GM12878 (cell line): ENCODE results near the gene CLUH. TPM values are rescaled to one million over a fixed set of nuclear protein-coding genes. Genes with fewer than 3 reads are reported as not detected.

ENCODE experiments used
- ATAC-seq: fragments of 200-7000 bp; cut with Tn5 transposase; 3 replicates; pipeline ENCODE4 v1.9.1; 2020; ENCODE audit warnings: mild to moderate bottlenecking, moderate library complexity
- BruUV-seq: library from RNA; stranded (reverse); fragments of 400-500 nt; replicated peaks from 2 replicates; lab custom pipeline; 2021; lab: Mats Ljungman, UMichigan
- CTCF ChIA-PET: fragments of 300-600 bp; sonication (Branson Sonifier 250); formaldehyde crosslinking; extraction: SDS; loops from one replicate; lab custom pipeline; 2021; ENCODE audit warnings: inconsistent platforms; lab: Yijun Ruan, JAX
- POLR2A ChIA-PET: fragments of 350-600 bp; formaldehyde crosslinking; extraction: SDS; loops from one replicate; lab custom pipeline; 2021; ENCODE audit warnings: inconsistent platforms; lab: Charles Lee
- RAD21 ChIA-PET: fragments of 300-600 bp; sonication (Branson Sonifier 250); formaldehyde crosslinking; loops from one replicate; lab custom pipeline; 2023; ENCODE audit warnings: antibody characterized with exemption; ENCODE audit not compliant: unreplicated experiment; lab: Charles Lee
- SMC1A ChIA-PET: fragments of 300-600 bp; sonication (Branson Sonifier 250); formaldehyde crosslinking; loops from one replicate; lab custom pipeline; 2023; ENCODE audit not compliant: unreplicated experiment, uncharacterized antibody; lab: Charles Lee
- DNase-seq: peaks from one replicate; pipeline ENCODE4 v3.0.0-alpha.2; 2011; ENCODE audit warnings: low read depth, low spot score
- FAIRE-seq: peaks from 3 replicates; lab custom pipeline; 2011; peaks lifted over from hg19 to GRCh38; lab: Jason Lieb, UNC
- H2AFZ ChIP-seq: 2 replicates; pipeline ENCODE4 v1.6.0; 2011; ENCODE audit warnings: low read depth, low read length, control low read depth; ENCODE audit not compliant: control insufficient read depth
- H3K27ac ChIP-seq: 2 replicates; pipeline ENCODE4 v1.5.1; 2011; ENCODE audit warnings: control low read depth; ENCODE audit not compliant: control insufficient read depth, insufficient read depth
- H3K27me3 ChIP-seq, 2 experiments: replicated peaks in 1 of 2; 2 replicates each; pipeline versions ENCODE4 v1.6.0 to v1.6.1; 2011; ENCODE audit warnings: low read length in 1 of 2; ENCODE audit not compliant: control insufficient read depth in 2 of 2, insufficient read depth in 2 of 2
- H3K36me3 ChIP-seq, 2 experiments: 2 replicates each; pipeline ENCODE4 v1.5.1; 2011; ENCODE audit warnings: low read length in 1 of 2; ENCODE audit not compliant: control insufficient read depth in 2 of 2, insufficient read depth in 2 of 2
- H3K4me1 ChIP-seq: 2 replicates; pipeline ENCODE4 v1.6.1; 2011; ENCODE audit warnings: mild to moderate bottlenecking, low read length, moderate library complexity, mixed read lengths; ENCODE audit not compliant: control insufficient read depth, insufficient read depth
- H3K4me2 ChIP-seq: 2 replicates; pipeline ENCODE4 v1.6.0; 2011; ENCODE audit warnings: control low read depth; ENCODE audit not compliant: control insufficient read depth, insufficient read depth
- H3K4me3 ChIP-seq: fragments of 200-600 bp; sonication (generic); 2 replicates; pipeline ENCODE4 v1.5.1; 2016
- H3K79me2 ChIP-seq: 2 replicates; pipeline ENCODE4 v1.6.0; 2011; ENCODE audit warnings: low read length; ENCODE audit not compliant: control insufficient read depth, insufficient read depth
- H3K9ac ChIP-seq: 2 replicates; pipeline ENCODE4 v1.8.0; 2011; ENCODE audit warnings: low read length, control low read depth, mixed read lengths; ENCODE audit not compliant: control insufficient read depth, insufficient read depth
- H3K9me3 ChIP-seq: replicated peaks from 3 replicates; pipeline ENCODE4 v1.5.1; 2011; ENCODE audit warnings: mild to moderate bottlenecking, low read length; ENCODE audit not compliant: control insufficient read depth, insufficient read depth
- H4K20me1 ChIP-seq: 2 replicates; pipeline ENCODE4 v1.6.0; 2011; ENCODE audit not compliant: control insufficient read depth, insufficient read depth
- CREM ChIP-seq: IDR thresholded peaks from 2 replicates; pipeline ENCODE4 v1.6.1; 2014; ENCODE audit warnings: antibody characterized with exemption, low read depth
- EED ChIP-seq: sonication (generic); IDR thresholded peaks from 2 replicates; pipeline ENCODE4 v1.6.1; 2016; ENCODE audit warnings: antibody characterized with exemption, low read depth
- FOXK2 ChIP-seq: fragments of 450-650 bp; IDR thresholded peaks from 2 replicates; pipeline ENCODE4 v1.6.1; 2017; ENCODE audit warnings: mild to moderate bottlenecking, moderate library complexity
- PRDM15 ChIP-seq: fragments of 450-650 bp; formaldehyde crosslinking; IDR thresholded peaks from 2 replicates; pipeline ENCODE4 v1.4.0; 2020; ENCODE audit warnings: mild to moderate bottlenecking, moderate library complexity
- YBX1 ChIP-seq: fragments of 450-650 bp; IDR thresholded peaks from 2 replicates; pipeline ENCODE4 v1.6.1; 2016; ENCODE audit warnings: antibody characterized with exemption
- WGBS: methylation state at CpG from one replicate; pipeline ENCODE4 v1.1.6; 2016; ENCODE audit warnings: low lambda C conversion rate; ENCODE audit not compliant: insufficient replicate concordance, insufficient coverage; ENCODE audit errors: missing lambda C conversion rate; 5-methylcytosine and 5-hydroxymethylcytosine counted together
- in situ Hi-C: fragments of 300-500 bp; cut with MboI; formaldehyde crosslinking; loops from 9 replicates; pipeline ENCODE4 v1.14.3; 2018; ENCODE audit warnings: mixed read lengths
- intact Hi-C: fragments of 100-400 bp; cut with micrococcal nuclease; formaldehyde crosslinking; loops from one replicate; pipeline ENCODE4 v1.14.2; 2022; ENCODE audit not compliant: unreplicated experiment
- polyA plus RNA-seq, 11 experiments: library from polyadenylated mRNA; depleted of rRNA in 4 of 11; unstranded in 6 of 11; stranded (reverse) in 5 of 11; fragments of >200 nt; fragmentation: Nextera tagmentation in 4 of 11; fragmentation: Illumina TruSeq in 1 of 11; extraction: Ambion mirVana in 4 of 11; extraction: Trizol in 1 of 11; gene quantifications; 1 replicate in 1 of 11; 2 replicates in 10 of 11; pipeline versions ENCODE4 v1.2.1 to v1.2.3, GENCODE V29; 2011 to 2016; ENCODE audit warnings: inconsistent platforms in 2 of 11, missing spikeins in 2 of 11, low read depth in 1 of 11
- total RNA-seq, 4 experiments: library from RNA; depleted of rRNA in 3 of 4; stranded (reverse); fragments of >200 nt in 3 of 4; fragmentation: Illumina TruSeq in 1 of 4; extraction: Trizol in 1 of 4; gene quantifications; 2 replicates each; pipeline versions ENCODE4 v1.2.1 to v1.2.3, GENCODE V29; 2013 to 2021
- TF ChIP-seq, protein P1 (sequence below): fragments of 450-650 bp; IDR thresholded peaks from 2 replicates; pipeline ENCODE4 v1.6.1; 2016; ENCODE audit warnings: mild to moderate bottlenecking
- TF ChIP-seq, protein P2 (sequence below), 3 experiments: IDR thresholded peaks in 2 of 3; conservative IDR thresholded peaks in 1 of 3; 2 replicates each; pipeline ENCODE4 v1.5.1; 2011; ENCODE audit warnings: low read depth in 3 of 3, low read length in 3 of 3, mild to moderate bottlenecking in 3 of 3, control low read depth in 2 of 3, moderate library complexity in 2 of 3, inconsistent platforms in 1 of 3, mixed read lengths in 1 of 3; ENCODE audit not compliant: control insufficient read depth in 2 of 3, insufficient read depth in 1 of 3; ENCODE audit errors: extremely low read depth in 1 of 3

The CLUH gene
- total and polyA plus RNA-seq, 10 of the 15 experiments (the other 5 are each of a cell fraction or from before 2014, with no cell fraction given) = 0.11 to 147 (median 60.2) TPM

- no peak overlapping the region for H2AFZ ChIP-seq
- FAIRE-seq = no peak
- no peaks in the 10 kb centered on the region for H3K9me3 ChIP-seq
- DNase-seq = no peak
- CTCF ChIA-PET = no interaction called here
- no peak overlapping the region for H3K9ac ChIP-seq
- BruUV-seq = no TSS peak
- H3K4me3 ChIP-seq = no peak overlapping the region
- no peaks in the 10 kb centered on the region for H4K20me1 ChIP-seq
- H3K79me2 ChIP-seq = no peaks in the 10 kb centered on the region
- in situ Hi-C loops = no loop called here
- WGBS = 16% methylated on average over 10 of the region's 10 CpGs
- no peak for TF ChIP-seq CREM
- TF ChIP-seq YBX1 = no peak
- TF ChIP-seq, protein P1, sequence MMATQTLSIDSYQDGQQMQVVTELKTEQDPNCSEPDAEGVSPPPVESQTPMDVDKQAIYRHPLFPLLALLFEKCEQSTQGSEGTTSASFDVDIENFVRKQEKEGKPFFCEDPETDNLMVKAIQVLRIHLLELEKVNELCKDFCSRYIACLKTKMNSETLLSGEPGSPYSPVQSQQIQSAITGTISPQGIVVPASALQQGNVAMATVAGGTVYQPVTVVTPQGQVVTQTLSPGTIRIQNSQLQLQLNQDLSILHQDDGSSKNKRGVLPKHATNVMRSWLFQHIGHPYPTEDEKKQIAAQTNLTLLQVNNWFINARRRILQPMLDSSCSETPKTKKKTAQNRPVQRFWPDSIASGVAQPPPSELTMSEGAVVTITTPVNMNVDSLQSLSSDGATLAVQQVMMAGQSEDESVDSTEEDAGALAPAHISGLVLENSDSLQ = no peak
- TF ChIP-seq FOXK2 = no peak
- no peak for TF ChIP-seq EED
- TF ChIP-seq, protein P2, sequence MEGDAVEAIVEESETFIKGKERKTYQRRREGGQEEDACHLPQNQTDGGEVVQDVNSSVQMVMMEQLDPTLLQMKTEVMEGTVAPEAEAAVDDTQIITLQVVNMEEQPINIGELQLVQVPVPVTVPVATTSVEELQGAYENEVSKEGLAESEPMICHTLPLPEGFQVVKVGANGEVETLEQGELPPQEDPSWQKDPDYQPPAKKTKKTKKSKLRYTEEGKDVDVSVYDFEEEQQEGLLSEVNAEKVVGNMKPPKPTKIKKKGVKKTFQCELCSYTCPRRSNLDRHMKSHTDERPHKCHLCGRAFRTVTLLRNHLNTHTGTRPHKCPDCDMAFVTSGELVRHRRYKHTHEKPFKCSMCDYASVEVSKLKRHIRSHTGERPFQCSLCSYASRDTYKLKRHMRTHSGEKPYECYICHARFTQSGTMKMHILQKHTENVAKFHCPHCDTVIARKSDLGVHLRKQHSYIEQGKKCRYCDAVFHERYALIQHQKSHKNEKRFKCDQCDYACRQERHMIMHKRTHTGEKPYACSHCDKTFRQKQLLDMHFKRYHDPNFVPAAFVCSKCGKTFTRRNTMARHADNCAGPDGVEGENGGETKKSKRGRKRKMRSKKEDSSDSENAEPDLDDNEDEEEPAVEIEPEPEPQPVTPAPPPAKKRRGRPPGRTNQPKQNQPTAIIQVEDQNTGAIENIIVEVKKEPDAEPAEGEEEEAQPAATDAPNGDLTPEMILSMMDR (IDR thresholded peaks at IDR 0.05 in 2 of 3, conservative IDR thresholded peaks at IDR 0.05 in 1 of 3; ENCODE audit: control insufficient read depth in 2 of 3, extremely low read depth in 1 of 3, insufficient read depth in 1 of 3, low read depth in 3 of 3, low read length in 3 of 3) = no peak
- no peak for TF ChIP-seq PRDM15 (CRISPR knock-in tag)
- RAD21 ChIA-PET = no interaction called here
- SMC1A ChIA-PET = no interaction called here
- H3K4me2 ChIP-seq = no peak overlapping the region
- peaks cover 0 to 3% of the 10 kb centered on the region in 2 experiments; a peak in 3 of 4 replicates for H3K27me3 ChIP-seq
- no peak for ATAC-seq
- H3K4me1 ChIP-seq = no peaks in the 10 kb centered on the region; the same call in none of the 2 replicates
- intact Hi-C loops = no loop called here
- no peak overlapping the region for H3K27ac ChIP-seq
- H3K36me3 ChIP-seq = no peaks in the 10 kb centered on the region
- POLR2A ChIA-PET = no interaction called here
Measured at GRCh38 chr17:2722611-2723010, 11.0 kb upstream of the CLUH start.
